ENCODE measurements around the gene MGAT5.
"Not testable (repeated sequence)": the region's sequence is repeated elsewhere in the genome, so short reads cannot be mapped to it uniquely, and the experiment has no call there.

MGAT5 gene

DNA sequence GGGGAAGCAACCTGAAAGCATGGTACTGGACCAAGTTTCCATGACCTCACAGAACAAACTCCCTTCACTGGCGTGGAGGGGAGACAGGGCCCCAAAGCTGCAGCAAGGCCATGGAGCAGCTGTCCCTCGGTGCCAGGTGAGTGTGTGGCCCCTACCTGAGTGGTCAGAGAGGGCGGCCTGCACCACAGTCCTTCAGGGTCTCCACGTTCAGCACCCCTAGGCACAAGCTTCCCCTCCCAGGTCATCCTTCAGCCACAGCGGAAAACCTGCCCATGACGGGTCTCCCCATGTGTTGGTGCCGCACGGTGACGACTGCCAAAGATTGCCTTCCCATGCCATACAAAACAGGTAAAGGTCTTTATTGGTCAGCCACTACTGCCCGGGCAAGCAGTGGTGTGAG lies 201.6 kb downstream of the MGAT5 start:
- DNase-seq: no peak

DNA sequence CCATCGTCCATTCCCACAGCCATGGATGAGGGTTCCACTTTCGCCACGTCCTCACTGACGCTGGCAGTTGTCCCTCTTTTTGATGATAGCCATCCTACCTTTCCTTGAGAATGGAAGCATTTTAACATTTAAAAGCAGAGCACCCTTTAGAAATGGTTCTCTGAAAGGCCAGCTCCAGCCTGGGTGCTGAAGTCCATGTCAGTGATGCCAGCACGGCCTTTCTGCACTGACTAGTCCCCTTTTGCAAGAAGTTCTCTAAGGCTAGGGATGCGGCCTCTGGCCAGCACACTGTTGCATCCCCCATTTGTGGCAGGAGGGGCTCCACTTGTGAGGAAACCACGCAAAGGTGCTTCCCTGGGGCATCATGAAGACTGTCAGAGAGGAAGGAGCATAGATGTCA lies 203.5 kb downstream of the MGAT5 start:
- no peak for DNase-seq

DNA sequence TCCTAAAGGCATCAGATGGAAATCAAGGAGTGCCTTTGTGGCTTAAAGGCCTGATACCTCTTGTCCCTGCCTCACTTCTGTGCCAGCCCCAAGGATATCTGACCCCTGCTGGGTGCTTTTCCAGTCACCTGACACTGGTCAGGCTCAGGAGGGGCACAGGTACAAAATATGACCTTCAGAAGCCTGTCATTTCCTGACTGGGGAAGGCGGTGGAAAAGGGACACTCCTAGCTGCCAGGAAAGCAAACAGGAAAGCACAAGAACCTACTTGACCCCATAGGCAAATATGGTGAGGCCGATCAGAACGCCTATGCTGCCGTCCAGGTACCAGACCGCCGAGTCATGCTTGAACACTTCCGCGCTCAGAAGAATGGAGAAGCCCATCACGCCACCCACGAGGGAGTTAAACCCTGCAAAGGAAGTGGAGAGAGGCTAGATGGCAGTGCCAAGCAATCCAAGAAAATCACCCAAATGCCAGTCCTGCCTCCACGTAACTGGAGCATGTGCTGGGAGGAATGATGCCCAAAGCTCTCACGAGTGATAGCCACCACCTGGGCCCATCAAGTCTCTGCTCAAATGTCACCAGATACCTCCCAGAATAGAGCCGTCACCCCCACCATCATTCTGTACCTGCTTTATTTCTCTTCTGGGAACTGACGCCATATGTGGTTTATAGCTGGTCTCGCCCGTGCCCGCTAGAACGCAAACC lies 204.0 kb downstream of the MGAT5 start:
- DNase-seq: no peak

DNA sequence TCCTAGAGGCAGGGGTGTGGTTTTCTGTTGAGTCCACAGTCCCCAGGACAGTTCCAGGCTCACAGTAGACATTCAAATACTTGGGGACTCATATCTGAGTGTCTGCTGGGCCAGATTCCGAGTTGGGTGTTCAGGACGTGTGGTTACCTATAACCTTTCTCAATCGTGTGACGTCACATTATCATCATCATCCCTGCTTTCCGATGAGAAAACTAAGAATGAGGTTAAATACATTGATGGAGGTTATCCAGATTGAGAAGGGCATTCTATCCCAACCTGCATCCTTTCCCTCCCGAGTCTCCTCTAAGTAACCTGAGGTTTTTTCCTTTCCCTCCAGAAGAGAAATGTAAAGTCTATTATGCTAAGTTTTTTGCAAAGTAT lies 204.6 kb downstream of the MGAT5 start:
- DNase-seq: no peak

DNA sequence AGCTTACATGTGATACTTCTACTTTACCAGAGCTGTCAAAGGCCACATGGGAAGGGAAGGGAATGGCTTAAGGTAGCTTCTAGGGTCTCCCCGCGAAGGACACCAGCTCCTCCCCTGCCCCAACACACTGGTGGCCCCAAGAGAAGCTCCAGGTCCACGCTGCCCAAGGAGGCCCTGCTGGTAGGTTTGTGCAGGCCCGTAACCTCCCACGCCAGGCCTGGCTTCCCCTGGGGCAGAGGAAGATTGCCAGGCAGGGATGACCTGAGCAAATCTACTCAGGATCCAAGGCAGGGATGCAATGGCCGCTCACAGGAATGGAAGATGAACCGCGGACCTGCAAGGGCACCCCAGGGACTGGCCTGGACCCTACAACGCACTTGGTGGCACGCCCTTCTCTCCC lies 205.1 kb downstream of the MGAT5 start:
- no peak for DNase-seq

DNA sequence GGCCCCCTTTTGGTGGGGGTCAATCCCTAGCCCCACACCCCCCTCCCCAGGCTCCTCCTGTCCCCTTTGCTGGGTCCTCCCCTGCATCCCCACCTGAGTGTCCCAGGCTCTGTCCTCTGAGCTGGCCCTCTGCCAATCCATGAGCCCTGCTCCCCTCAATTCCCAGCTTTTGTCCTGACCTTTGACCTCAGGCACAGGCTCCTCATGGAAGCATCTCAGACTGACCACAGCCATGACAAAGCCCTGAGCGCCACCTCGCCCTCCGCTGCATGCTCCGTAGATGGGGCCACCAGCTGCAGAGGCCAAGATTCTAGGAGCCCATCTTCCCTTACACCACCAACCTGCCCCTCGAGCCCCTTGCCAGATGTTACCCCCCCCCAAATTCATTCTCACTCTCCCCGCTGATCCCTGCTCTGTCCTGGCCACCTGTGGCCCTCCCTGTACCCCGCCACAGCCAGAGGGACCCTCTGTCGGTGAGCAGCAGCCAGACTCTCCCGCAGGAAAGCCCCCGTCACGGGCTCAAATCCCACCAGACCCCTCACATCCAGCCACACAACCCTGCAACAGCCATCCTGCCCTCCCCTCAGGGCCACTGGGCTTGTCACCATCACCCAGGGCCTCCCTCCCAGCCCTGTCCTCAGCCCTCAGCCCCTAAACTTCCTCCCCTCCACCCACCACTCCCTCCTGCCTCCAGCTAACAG lies 206.0 kb downstream of the MGAT5 start:
- DNase-seq: no peak

DNA sequence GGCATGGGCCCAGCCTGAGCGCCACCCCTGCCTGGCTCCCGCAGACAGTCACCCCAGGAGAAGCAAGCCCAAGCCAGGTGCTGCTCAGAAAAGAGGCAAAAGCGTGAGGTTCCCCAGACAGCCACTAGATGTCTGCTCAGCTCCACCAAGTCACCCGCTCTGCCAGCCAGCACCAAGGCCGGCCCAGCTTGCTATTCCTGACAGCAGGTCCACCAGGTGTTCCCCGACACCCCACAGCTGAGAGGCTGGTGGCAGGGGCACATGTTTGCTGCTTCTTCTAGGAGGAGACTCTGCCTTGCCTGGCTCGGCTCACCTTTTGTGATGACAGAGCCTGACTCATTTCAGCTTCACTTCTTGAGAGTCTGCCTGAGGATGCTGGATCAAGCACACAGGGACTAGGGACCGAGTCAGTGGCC lies 206.7 kb downstream of the MGAT5 start:
- peak; percentile 66 for DNase-seq

DNA sequence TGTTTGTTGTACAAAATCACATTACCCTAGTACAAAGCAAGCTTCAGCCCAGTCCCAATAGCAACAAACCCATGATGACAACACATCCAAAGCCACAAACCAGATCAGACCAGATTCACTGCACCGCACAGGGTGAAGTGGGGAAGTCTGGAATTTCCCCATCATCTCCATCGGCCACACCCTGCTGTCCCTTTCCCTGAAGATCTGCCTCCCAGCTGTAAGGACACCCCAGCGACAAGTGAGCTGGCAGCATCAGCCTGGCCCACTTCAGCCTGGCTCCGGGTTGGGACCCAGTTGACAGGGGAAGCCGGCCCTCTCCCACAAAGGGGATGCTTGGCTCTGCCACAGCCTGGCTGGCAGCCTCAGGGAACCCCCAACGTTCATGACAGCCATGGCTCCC lies 207.6 kb downstream of the MGAT5 start:
- DNase-seq: no peak

DNA sequence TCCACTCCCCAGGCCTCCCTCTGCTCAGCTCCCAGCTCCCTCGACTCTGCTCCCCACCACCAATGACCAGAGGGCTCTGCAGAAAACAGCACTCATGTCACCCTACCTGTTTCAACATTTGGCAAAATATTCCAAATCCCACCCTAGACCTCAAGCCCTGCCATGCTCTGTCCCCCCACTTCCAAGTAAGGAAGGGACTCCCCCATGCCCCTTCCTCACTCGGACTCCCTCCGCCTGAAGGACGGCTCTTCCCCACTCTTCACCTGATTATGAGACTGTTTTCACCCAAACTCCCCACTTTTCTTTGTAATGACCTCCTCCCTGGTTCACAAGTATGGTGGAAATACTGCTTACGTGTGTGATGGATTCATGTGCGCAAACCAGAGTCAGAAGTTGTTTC lies 208.4 kb downstream of the MGAT5 start:
- no peak for DNase-seq

DNA sequence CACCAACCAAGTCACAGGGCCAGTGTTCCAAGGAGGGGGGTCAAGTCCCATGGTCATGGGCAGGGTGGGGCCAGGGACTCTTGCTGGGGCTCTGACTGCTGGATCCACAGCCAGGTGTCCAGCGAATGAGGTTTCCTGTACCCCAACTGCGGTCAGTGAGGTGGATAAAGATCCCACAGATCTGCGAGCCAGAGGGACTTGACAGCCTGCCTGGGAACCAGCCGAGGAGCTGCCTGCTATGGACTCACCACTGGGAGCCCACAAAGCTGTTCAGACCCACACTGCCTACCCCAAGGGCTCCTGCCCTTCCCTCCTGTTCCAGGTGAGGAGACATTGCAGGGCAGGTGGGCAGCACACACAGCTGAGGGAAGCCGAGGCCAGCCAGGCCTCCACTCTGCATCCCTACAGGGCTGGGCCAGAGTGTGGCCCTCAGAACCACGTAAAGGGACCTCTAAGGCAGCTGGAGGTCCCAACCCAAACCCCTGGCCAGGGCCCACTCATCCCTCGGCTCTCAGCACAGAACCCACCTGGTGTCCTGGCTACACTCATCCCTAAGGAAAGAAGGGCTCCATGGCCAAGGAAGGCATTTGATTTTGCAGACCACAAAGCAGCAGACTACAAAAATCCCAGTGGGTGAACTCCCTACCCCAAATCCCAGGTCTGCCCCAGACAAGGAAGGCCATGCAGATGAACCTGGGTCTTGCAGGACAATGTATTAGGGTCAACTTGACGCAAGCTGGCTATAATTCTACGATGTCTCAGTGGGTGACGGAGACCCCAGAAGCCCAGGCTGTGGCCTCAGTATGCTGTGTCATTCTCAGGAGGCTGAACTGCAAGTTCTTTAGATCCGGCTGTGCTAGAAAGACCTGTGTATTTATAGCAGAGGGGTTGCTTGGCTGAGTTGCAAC lies 209.2 kb downstream of the MGAT5 start:
- DNase-seq: no peak

DNA sequence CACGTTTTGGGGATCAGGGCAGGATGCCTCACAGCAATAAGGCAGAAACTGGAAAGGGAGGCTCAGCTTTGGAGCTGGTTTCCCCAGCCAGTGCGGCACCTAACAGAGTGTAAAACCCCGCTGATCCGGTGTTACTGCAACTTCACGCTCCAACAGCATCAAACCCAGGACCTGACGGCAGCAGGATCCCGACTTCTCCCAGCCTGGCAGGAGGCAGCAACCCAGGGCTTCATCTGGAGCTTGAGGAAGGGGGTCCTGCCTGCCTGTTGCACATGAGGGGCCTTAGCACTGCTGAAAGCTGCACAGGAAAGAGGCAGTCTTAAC lies 209.8 kb downstream of the MGAT5 start:
- no peak for DNase-seq

DNA sequence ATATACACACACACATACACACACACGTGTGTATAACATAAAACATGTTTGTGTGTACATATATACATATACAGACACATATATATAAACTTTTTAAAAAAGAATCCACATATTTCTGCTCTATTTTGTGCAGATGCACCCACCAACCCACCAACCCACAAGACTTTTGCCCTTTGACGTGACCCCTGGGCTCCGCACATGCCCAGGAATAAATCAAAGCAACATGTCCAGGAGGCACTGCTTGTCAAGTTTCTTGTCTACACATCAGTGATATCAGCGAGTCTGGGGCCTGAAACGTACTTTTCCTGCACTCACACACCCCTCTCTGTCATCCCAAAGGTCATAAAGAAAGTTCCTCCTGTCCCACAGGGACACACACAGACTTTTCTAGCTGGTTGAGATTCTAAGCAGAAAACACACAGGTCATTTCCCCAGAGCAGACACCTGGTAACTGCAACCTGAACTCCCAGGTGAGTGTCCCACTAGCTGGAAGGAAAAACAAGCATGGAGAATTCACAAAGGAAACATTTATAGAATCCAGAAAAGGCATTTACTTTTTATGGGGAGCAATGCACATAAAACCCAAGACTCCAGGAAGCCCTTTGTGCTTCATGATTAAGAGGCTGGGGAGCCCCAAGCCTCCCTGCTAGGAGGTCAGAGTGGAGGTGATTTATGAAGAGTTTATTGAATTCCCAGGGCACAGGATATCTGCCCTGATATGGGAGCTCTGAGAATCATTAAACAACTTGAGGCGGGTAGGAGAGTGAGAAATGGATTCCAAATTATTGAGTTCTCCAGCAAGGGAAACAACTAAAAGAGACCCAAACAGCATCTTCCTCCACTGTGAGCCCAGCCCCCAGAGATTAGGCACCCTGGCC lies 211.6 kb downstream of the MGAT5 start:
- DNase-seq: no peak

DNA sequence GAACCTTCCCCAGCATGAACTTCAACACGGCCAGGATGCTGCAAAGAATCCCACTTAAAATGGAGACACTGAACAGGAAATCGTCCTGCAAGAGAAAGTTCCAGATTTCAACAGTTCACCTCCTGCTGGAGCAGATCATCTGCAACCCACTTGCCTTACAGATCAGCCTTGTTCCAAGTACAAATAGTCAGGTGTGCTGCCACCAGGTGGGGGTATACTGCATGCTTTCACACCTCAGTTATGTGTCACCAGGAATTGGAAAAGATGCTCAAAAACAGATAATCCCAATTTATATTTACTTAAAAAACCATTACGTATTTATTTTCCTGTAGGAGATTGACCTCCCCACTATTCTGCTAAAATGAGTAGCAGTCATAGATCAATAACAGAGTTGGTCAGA lies 212.3 kb downstream of the MGAT5 start:
- no peak for DNase-seq

DNA sequence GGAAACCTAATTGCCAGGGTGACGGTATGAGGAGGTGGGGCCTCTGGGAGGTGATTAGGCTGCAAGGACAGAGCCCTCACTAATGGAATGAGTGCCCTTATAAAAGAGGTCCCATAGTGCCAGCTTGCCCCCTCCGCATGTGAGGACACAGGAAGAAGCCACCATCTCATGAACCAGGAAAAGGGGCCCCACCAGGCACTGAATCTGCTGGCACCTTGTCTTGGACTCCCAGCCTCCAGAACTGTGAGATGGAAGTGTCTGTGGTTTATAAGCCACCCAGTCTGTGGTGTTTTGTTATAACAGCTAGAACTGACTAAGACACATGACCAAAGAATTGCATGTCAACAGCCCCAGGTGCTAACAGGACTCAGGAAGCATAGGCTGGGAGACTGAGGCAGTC lies 214.3 kb downstream of the MGAT5 start:
- DNase-seq: no peak

DNA sequence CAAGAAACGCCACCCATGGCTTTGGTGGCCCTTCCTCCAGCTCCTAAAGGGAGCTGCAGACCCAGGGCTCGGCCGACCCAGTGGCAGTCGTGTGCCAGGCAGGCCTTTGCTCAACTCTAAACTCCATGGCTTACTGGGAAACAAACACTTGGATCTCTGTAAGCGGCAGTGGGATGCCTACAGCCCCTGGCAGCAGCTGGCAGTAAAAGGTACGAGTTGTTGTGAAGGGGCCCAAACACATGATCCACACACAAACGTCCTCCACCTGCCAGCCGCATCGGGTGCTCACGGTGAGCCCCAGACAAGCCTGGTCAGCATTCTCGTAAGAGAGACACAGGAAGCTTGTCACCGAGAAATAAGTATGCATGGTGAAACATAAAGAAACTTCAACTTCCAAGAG lies 214.9 kb downstream of the MGAT5 start:
- DNase-seq: no peak

DNA sequence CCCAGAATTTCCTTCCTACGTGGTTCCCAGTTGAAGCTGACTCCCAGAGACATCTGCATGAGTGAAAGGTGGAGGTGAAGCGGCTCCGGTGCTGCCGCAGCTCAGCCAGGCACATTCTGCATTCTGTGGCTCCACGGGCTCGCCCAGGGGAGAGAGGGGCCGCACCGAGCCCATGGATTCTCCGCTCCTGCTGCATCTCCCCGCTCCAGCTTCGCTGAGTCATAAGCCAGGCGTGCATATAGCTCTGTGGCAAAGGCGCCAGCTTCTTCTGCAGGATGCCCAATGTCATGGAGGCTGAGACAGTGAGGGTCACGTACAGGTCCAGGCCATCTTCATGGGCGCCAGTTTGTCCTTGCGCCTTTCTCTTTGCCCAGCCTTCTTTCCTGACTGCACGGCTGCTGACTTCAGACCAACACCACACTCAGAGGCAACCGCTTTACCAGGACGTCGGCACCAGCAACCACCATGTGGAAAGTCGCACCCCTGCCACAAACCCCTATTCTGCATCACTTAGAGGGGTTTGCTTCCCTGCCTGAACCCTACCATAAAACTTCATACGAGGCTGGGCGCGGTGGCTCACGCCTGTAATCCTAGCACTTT lies 215.7 kb downstream of the MGAT5 start:
- DNase-seq: no peak

DNA sequence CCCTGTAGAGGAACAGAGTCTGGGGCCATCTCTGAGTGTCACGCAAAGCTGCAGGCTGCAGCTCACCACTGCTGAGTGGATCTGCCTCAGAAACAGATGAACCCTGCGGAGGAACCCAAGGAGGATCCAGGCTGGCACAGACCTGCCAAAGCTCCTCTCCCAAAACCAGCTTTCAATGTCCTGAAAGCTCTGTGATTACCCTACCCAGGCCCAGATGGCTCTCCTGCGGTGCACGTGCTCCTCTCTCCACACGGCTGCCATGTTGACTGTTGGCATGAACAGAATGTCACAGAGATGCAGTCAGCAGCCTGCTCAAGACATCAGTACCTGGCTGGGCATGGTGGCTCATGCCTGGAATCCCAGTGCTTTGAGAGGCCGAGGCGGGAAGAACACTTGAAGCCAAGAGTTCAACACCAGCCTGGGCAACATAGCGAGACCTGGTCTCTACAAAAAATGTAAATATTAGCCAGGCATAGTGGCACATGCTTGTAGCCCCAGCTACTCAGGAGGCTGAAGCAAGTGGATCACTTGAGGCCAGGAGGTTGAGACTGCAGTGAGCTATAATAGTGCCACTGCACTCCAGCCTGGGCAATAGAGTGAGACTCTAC lies 216.8 kb downstream of the MGAT5 start:
- no peak for DNase-seq

DNA sequence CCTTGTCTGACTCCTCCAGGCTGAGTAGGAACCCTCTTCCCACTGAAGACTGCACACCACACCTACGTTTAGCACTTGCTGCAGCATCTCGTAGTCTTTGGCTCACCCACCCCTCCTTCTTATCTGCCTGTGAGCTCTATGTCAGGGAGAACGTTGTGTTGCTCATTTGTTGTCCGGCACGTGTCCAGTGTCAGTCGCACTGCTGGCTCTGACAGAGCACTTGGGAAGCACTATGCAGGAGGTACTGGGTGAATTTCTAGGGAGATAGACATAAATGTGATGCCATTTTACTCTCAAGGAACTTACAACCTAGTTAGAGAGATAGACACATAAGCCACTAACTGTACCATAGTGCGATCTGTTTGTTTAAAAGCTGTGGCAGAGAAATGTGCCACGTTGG lies 223.1 kb downstream of the MGAT5 start:
- DNase-seq: not testable (repeated sequence)

DNA sequence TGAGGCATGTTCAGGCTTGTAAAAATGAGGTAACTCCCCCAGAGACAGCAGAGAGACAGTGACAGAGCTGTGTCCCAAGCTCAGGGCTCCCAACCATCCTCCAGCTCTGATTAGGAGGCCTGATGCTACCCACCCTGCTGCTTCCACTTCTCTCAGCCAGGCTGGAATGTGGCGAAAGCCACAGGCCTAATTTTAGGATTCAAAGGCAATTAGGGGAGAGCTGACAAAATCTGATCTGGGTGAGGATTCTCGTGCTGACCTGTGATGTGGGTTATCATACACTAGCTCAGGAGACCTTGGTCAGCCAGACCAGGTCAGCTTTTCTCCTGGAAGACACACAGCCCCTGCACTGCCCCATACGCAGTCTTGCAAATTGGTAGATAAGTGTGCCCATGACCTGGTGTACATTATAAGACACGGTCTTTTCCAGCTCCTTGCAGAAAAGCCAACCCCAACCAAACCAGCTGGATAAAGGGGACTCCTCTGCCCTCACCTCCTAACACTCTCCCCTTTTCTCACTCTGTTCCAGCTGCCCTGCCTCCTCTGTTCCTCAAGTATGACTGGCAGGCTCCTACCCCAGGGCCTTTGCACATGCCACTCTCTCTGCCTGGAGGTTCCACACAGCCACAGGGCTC lies 225.9 kb downstream of the MGAT5 start:
- no peak for DNase-seq

DNA sequence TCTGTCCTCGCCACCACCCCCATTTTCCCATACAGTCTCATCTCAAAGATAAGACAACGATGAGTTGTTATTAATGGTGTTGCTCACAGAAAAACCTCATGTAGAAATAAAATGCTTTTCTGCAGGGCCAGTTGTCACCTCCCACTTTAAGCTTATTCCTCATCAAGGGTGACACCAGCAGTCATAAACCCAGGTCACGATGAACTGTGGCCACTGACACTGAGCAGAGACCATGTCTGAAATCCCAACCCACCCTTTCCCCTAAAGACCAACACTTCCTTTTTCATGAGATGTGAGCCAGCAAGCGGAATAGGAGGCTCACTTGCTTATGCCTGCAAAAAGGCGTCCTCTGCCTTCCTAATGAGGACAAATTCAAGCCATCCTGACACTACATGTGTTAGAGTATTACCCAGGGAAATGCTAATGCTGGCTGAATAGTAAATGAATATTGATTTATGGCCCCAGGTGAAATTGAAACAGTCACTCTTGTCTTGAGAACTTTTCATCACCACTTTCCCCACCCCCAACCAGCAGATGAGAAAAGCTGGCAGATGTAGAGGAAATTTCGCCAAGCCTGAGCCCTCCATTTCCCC lies 228.4 kb downstream of the MGAT5 start:
- no peak for DNase-seq

DNA sequence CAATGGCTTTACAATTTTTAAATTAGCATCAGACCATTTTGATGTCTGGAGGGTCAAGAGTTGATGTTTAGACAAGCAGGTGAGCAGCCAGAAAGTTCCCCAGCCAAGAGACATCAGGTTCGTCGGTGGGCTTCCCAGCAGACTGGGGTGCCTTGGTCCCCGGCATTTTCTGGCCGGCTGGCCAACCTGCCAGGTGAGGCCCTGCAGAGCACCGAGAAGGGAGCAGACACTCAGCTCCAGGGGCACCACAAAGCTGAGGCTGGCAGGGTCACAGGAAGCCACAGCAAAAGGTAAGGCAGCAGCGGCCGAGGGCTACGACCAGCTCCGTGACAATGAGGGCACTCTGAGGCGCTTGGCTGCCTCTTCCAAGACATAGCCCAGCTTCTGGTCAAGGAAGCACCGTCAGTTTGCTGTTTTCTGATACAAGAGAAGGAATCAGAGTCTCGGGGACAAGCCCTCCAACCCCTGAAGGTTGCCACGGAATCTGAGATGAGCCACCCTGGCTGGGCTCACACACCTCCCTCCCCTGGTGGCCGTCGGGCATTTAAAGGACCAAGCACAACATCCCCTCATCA lies 229.0 kb downstream of the MGAT5 start:
- DNase-seq: no peak

Measured in NCI-H1092 (cell line).